Hepatocyte (in vitro differentiated cells): ENCODE data around the gene ZNF407.

Experiments used
- CTCF ChIP-seq: fragments of 200-600 bp; sonication (generic); IDR thresholded peaks from 2 replicates; pipeline ENCODE4 v1.5.1; 2016; ENCODE audit warnings: antibody characterized with exemption, mild to moderate bottlenecking; ENCODE audit not compliant: poor library complexity
- EZH2phosphoT487 ChIP-seq: fragments of 200-600 bp; sonication (generic); IDR thresholded peaks from one replicate; pipeline ENCODE4 v1.6.1; 2018; ENCODE audit warnings: antibody characterized with exemption, mild to moderate bottlenecking, low read depth, moderate library complexity; ENCODE audit not compliant: unreplicated experiment, severe bottlenecking

- TF ChIP-seq EZH2phosphoT487, result no peak
- TF ChIP-seq CTCF, result no peak
Measured at GRCh38 chr18:74926051-74926450, 328.4 kb downstream of the ZNF407 start.
